Measurements from ENCODE around the gene CYFIP1.

GRCh38 chr15:22939051-22939450 is 41.1 kb downstream of the CYFIP1 start:
- TF ChIP-seq, protein P1, sequence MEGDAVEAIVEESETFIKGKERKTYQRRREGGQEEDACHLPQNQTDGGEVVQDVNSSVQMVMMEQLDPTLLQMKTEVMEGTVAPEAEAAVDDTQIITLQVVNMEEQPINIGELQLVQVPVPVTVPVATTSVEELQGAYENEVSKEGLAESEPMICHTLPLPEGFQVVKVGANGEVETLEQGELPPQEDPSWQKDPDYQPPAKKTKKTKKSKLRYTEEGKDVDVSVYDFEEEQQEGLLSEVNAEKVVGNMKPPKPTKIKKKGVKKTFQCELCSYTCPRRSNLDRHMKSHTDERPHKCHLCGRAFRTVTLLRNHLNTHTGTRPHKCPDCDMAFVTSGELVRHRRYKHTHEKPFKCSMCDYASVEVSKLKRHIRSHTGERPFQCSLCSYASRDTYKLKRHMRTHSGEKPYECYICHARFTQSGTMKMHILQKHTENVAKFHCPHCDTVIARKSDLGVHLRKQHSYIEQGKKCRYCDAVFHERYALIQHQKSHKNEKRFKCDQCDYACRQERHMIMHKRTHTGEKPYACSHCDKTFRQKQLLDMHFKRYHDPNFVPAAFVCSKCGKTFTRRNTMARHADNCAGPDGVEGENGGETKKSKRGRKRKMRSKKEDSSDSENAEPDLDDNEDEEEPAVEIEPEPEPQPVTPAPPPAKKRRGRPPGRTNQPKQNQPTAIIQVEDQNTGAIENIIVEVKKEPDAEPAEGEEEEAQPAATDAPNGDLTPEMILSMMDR (IDR thresholded peaks at IDR 0.05; ENCODE audit: insufficient read depth, low read length, poor library complexity, severe bottlenecking), result no peak
- no peak for TF ChIP-seq EZH2phosphoT487 (conservative IDR thresholded peaks at IDR 0.05; ENCODE audit: low read length)

Measured in SU-DHL-6 (cell line).